ENCODE results near the gene PSPH.

DNA sequence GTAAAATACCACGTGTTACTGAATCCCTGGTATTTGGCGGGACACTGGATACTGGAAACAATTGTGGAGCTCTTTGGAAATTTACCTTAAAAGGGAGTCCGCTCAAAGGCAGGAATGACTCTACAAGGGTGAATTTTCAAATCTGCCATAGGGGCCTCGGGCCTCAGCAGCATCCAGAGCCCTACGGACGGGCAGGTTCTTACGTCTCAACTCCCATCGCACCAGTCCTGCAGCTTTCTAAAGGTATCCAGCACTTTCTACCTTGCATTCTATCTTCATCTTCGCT is 248 bp downstream of the PSPH start:
- TF ChIP-seq, protein P1, sequence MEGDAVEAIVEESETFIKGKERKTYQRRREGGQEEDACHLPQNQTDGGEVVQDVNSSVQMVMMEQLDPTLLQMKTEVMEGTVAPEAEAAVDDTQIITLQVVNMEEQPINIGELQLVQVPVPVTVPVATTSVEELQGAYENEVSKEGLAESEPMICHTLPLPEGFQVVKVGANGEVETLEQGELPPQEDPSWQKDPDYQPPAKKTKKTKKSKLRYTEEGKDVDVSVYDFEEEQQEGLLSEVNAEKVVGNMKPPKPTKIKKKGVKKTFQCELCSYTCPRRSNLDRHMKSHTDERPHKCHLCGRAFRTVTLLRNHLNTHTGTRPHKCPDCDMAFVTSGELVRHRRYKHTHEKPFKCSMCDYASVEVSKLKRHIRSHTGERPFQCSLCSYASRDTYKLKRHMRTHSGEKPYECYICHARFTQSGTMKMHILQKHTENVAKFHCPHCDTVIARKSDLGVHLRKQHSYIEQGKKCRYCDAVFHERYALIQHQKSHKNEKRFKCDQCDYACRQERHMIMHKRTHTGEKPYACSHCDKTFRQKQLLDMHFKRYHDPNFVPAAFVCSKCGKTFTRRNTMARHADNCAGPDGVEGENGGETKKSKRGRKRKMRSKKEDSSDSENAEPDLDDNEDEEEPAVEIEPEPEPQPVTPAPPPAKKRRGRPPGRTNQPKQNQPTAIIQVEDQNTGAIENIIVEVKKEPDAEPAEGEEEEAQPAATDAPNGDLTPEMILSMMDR (conservative IDR thresholded peaks at IDR 0.05), result no peak
- TF ChIP-seq EZH2 (IDR thresholded peaks at IDR 0.05; ENCODE audit: low read depth), result no peak
